GM19467 (cell line): ENCODE results near the gene EBI3.
"Not testable (repeated sequence)": the region's sequence is repeated elsewhere in the genome, so short reads cannot be mapped to it uniquely, and the experiment has no call there.

Source experiments
- ATAC-seq: cut with Tn5 transposase; IDR thresholded peaks from one replicate; pipeline ENCODE4 v1.9.1; 2021; ENCODE audit warnings: mild to moderate bottlenecking, moderate library complexity; ENCODE audit not compliant: unreplicated experiment

Gene EBI3

DNA sequence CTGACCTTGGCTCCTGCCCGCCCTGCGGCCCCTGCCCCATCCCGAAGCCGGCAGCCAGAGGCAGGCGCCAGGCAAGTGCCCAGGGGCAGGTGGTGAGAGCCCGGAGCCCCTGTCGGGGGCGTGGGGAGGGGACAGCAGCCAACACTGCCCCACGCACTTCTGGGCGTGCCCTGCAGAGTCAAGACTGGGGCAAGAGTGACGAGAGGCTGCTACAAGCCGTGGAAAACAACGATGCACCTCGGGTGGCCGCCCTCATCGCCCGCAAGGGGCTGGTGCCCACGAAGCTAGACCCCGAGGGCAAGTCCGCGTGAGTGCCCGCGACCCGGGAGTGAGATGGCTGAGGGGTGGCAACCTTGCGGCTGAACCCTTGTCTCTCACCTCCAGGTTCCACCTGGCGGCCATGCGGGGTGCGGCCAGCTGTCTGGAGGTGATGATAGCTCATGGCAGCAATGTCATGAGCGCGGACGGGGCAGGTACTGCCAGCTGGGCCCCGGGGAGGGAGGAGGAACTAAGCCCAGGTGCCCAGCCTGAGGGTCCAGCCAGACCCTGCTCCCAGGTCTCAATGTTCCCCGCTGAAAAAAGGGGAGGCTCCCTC is 29.5 kb upstream of the EBI3 start:
- no peak for ATAC-seq

DNA sequence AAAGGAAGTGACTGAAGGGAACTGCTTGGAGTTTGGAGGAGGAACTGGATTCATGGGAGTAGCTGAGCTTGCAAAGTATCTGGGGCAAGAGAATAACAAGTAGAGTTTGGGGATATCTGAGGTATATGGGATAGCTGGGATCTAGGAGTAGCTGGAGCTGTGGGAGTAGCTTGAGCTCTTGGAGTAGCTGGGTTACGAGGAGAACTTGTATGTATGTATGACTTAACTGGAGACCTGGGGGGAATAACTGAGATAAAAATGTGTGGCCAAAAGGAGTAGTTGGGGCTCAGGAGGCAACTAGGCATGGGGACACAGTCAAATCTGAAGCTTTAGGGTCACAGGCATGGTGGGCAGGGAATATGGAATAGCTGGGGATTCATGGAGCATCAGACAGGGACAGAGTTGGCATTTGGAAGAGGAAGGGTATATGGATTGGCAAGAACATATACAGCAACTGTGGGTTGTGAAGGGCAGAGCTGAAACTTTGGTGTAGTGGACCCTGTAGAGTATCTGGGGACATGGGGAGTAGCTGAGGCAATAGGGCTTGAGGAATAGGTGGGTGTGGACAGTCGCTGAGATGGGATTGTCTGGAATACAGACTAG is 28.3 kb upstream of the EBI3 start:
- no peak for ATAC-seq

DNA sequence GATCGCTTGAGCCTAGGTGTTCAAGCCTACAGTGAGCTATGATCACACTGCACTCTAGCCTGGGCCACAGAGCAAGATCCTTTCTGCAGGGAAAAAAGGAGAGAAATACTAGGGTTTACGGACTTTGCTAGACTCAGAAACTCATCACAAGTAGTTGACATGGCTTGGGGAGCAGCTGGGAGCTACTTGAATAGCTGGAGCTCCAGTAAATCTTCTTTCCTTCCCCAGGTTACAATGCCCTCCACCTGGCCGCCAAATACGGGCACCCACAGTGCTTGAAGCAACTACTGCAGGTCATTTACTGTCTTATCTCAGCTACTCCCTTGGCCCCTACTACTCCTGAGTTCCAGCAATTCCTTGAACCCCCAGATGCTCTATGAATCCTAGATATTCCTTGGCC is 27.5 kb upstream of the EBI3 start:
- no peak for ATAC-seq

DNA sequence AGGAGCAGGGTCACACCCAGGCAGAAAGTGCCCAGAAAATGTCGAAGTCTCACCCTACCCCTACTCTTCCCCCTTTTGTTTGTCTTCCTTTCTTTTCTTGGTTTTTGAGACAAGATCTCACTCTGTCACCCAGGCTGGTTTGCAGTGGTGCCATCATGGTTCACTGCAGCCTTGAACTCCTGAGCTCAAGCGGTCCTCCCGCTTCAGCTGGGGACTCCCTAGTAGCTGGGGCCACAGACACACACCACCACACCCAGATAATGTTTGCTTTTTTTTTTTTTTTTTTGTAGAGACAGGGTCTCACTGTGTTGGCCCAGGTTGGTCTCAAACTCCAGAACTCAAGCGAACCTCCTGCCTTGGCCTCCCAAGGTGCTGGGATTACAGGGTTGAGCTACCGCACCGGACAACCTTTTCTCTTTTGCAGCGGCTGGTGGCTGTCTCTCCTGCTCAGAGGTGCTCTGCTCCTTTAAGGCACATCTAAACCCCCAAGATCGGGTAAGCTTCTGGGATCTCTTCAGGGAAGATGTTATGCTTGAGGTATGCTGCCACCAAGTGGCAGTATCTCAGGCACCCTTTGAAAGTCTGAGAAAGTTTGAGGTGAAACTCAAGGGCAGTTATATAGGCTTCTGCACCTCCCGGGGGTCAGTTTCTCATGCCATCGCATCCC is 22.4 kb upstream of the EBI3 start:
- no peak for ATAC-seq

GRCh38 chr19:4208385-4209094 is 20.8 kb upstream of the EBI3 start:
- ATAC-seq = no peak

GRCh38 chr19:4210166-4210731 is 19.1 kb upstream of the EBI3 start:
- no peak for ATAC-seq

DNA sequence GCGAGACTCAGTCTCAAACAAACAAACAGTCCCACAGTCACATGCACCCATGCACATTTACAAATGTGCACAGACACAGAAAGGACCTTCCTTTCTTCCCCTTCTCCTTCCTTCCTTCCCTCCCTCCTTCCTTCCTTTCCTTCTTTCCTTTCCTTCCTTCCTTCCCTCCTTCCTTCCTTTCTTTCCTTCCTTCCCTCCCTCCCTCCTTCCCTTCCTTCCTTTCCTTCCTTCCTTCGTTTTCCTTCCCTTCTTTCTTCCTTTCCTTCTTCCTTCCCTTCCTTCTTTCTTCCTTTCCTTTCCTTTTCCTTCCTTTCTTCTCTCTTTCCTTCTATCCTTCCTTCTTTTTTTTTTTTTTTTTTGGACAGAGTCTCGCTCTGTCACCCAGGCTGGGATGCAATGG is 16.2 kb upstream of the EBI3 start:
- ATAC-seq = no peak

DNA sequence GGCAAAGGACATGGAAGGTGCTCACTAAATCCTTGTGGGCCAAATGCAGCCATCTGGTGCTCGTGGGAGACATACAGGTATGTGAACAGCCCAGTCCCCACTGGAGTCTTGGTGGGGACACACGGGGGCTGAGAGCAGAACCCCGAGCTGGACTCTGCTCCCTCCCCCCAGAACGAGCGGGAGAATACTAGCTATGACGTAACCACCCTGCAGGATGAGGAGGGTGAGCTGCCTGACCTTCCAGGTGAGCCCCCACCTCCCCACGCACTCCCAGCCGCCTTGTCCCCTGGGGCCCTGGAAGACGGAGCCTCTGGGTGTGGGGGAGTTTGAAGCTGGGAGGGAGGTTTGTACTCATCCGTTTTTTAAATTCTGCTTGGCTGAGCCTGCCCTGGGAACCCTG is 13.5 kb upstream of the EBI3 start:
- ATAC-seq = no peak

- ATAC-seq = no peak
Observed at GRCh38 chr19:4216846-4217245, 12.5 kb upstream of the EBI3 start.

DNA sequence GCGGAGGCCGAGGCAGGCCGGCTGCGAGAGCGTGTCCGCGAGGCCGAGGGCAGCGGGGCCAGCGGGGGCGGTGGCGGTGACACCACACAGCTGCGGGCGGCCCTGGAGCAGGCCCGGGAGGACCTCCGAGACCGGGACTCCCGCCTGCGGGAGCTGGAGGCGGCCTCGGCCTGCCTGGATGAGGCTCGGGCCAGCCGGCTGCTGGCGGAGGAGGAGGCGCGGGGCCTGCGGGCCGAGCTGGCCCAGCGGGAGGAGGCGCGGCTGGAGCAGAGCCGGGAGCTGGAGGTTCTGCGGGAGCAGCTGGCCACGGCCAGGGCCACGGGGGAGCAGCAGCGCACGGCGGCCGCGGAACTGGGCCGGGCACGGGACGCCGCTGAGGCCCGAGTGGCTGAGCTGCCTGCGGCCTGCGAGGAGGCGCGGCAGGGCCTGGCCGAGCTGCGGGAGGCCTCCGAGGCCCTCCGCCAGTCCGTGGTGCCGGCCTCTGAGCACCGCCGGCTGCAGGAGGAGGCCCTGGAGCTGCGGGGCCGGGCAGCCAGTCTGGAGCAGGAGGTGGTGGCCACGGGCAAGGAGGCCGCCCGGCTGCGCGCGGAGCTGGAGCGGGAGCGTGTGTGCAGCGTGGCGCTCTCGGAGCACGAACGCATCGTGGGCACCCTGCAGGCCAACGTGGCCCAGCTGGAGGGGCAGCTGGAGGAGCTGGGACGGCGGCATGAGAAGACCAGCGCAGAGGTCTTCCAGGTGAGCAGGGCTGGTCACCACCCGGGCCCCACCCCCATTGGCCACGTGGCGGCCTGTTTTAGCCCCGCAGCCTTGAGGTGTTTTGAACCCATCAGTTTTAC is 11.7 kb upstream of the EBI3 start:
- ATAC-seq = no peak

GRCh38 chr19:4218523-4218922 is 10.8 kb upstream of the EBI3 start:
- ATAC-seq = not testable (repeated sequence)

GRCh38 chr19:4220188-4220587 is 9.1 kb upstream of the EBI3 start:
- ATAC-seq = no peak

DNA sequence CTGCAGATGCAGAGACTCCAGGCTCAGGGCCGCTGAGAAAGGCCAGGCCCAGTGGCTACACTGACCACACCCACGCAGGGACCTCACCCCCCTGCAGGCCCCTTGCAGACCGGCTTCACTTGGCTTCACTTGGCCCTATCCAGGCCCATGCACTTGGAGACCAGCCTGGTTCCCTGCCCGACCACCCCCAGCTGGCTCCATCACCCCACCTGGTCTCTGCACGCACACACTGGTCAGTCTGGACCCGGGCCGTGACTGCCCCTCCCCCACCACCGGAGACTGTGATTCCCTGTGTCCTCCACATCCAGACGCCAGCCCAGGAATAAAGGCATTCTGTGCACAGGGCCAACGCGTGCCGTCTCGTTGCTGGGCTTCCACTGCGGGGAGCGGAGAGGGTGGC is 4.9 kb upstream of the EBI3 start:
- no peak for ATAC-seq

DNA sequence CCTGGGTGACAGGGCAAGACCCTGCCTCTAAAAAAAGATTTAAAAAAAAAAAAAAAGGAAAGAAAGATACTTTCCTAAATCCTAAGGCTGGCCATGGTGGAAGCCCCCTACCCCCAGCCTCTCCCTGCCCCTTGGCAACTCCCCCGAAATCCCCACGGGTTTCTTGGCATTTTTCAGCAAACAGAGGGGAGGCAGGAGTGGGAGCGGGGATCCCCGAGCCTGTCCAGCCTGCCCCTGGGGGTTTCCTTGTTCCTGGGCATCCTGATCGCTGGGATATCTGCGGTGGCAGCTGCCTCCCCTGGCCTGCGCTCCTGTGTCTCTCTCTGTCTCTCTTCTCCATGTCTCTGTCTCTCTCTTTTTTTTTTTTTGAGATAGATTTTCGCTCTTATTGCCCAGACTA is 3.4 kb upstream of the EBI3 start:
- ATAC-seq = no peak

GRCh38 chr19:4227771-4228170 is 1.6 kb upstream of the EBI3 start:
- ATAC-seq = no peak

GRCh38 chr19:4228765-4229178 is 551 bp upstream of the EBI3 start:
- no peak for ATAC-seq

- not testable (repeated sequence) for ATAC-seq
Observed at GRCh38 chr19:4230237-4230636, 914 bp downstream of the EBI3 start.

GRCh38 chr19:4231521-4231920 is 2.2 kb downstream of the EBI3 start:
- not testable (repeated sequence) for ATAC-seq

DNA sequence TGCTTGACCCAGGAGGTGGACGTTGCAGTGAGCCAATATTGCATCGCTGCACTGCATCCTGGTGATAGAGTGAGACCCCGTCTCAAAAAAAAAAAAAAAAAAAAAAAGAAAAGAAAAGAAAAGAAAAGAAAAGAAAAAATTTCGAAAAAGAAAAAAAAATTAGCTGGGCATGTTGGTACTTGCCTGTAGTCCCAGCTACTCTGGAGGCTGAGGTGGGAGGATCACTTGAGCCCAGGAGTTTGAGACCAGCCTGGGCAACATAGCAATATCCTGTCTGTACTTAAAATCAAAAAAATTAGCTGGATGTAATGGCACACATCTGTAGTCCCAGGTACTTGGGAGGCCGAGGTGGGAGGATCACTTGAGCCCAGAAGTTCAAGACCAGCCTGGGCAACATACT is 2.8 kb downstream of the EBI3 start:
- not testable (repeated sequence) for ATAC-seq

- ATAC-seq = no peak
Observed at GRCh38 chr19:4232614-4233281, 3.4 kb downstream of the EBI3 start.
